ENCODE results near the gene UBQLN4.

UBQLN4 gene

DNA sequence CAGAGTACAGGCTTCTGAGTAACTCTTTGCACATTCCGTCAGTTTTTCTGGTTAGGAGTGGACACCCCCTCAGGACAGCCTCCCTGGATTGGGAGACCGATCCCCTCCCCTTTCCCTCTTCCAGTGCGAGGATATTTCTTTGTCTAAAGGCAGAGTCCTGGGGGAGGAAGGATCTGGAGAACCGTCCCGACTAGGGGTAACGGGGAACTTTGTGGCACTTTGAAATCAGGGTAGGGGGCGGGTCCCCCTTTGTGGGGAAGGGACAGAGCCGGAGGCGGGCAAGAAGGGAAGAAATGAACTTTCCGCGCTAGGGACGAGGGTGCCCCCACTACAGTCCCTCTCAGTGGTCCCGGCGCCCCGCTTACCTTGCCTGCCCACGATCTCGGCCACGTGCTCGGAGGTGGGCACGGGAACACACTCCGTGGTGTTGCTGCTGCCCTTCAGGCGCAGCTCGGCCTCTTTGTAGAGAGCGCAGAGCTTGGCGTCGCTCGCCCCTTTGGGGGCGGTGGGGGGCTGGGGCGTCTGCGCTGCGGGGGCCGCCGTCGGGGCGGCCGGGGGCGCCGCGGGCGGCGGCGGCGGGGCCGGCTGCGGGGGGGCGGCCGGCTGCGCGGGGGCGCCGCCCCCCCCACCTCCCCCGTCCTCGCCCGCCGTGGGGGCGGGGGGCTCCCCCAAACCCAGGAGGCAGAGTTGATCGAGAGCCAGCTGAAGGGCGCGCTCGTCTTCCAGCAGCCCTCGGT, 27.8 kb upstream of the UBQLN4 start:
- H3K4me3 ChIP-seq (ENCODE audit: low read length), result peak overlapping the region; percentile 88

DNA sequence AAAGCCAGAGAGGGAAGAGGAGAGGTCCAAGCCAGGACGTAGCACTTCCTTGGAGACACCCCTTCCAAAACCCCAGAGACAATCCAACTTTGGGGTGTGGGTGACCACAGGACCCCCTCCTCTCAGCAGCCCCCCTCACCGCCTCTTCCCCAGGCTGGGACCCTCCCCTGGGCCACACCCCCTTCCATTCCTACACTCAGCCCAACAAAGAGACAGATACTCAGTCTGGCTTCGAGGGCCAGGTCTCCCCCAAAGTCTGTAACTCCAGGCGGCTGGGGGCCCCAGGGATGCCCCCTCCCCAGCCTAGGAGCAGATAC, 27.2 kb upstream of the UBQLN4 start:
- TF ChIP-seq, protein P1, sequence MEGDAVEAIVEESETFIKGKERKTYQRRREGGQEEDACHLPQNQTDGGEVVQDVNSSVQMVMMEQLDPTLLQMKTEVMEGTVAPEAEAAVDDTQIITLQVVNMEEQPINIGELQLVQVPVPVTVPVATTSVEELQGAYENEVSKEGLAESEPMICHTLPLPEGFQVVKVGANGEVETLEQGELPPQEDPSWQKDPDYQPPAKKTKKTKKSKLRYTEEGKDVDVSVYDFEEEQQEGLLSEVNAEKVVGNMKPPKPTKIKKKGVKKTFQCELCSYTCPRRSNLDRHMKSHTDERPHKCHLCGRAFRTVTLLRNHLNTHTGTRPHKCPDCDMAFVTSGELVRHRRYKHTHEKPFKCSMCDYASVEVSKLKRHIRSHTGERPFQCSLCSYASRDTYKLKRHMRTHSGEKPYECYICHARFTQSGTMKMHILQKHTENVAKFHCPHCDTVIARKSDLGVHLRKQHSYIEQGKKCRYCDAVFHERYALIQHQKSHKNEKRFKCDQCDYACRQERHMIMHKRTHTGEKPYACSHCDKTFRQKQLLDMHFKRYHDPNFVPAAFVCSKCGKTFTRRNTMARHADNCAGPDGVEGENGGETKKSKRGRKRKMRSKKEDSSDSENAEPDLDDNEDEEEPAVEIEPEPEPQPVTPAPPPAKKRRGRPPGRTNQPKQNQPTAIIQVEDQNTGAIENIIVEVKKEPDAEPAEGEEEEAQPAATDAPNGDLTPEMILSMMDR (conservative IDR thresholded peaks at IDR 0.05; ENCODE audit: low read depth, low read length), result no peak
- peak overlapping the region; percentile 88 for H3K4me3 ChIP-seq (ENCODE audit: low read length)
- DNase-seq (ENCODE audit: low read depth), result no peak

More for the DNA sequence above, 27.8 kb upstream of the UBQLN4 start:
- TF ChIP-seq, protein P1 (conservative IDR thresholded peaks at IDR 0.05; ENCODE audit: low read depth, low read length), result no peak
- DNase-seq (ENCODE audit: low read depth), result no peak

DNA sequence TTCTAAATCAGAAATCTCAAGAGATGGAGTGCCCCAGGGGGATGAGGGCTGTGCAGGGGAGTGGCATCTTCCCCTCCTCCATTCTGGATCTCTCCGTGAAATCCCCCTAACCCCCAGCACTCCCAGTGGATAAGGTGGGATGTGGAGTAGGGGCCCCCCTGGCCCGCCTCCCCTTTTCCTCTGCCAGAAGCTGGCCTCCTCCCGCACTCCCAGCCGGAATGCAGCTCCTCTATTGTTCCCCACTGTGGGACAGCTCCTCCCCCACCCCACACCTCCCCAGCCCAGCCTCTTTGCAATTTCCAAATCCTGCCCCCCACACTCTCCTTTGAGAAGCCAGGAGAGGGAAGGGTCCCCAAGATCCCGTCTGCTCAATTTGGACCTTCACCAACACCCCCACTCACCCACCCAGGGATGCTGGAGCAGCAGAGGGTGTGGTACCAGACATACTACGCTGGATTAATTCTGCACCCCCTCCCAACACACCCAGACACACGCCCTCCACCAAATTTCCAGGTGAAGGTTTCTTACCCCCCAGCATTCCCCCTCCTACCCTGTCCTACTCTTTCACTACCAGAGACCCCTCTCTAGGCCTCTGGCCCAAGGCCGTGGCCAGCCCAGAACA, 26.8 kb upstream of the UBQLN4 start:
- H3K4me3 ChIP-seq (ENCODE audit: low read length), result peak overlapping the region; percentile 88
- TF ChIP-seq, protein P1 (conservative IDR thresholded peaks at IDR 0.05; ENCODE audit: low read depth, low read length), result no peak
- DNase-seq (ENCODE audit: low read depth), result no peak

DNA sequence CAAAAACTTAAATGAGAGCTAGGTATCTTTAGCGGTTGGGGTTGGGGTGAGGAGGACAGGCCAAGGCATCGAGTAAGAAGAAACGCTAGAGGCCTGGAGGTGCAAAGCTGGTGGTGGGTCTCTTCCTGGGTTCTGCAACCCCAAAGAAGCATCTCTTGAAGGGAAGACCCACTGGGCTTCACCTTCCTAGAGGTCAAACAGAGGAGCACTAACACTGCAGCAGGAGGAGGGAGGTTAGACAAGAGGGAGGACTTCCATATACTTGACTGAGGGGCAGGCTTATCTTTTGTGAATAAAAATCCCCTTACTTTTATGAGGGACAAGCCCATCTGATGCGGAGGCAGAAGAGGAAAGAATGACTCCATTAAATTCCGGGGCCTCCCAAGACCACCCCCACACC, 26.2 kb upstream of the UBQLN4 start:
- TF ChIP-seq, protein P1 (conservative IDR thresholded peaks at IDR 0.05; ENCODE audit: low read depth, low read length), result no peak
- H3K4me3 ChIP-seq (ENCODE audit: low read length), result peak overlapping the region; percentile 88
- no peak for DNase-seq (ENCODE audit: low read depth)

DNA sequence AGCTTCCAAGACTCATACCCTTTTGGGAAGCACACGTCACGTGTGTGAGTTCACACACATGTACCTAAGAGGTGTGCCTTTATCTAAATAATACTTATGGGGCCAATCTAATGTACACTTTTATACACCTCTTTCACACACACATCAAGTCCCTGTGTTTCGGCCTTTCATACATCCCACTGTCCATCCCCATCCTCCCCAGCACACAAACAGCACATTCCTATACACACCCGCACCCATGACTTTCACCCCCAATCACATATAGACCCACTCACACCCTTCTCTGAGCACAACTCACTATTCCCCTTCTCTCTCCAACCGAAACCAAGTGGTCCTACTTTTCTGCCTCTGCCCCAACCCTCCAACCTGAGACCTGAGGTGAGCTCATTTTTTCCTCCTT, 25.1 kb upstream of the UBQLN4 start:
- TF ChIP-seq, protein P1 (conservative IDR thresholded peaks at IDR 0.05; ENCODE audit: low read depth, low read length), result no peak
- DNase-seq (ENCODE audit: low read depth), result no peak
- peak overlapping the region; percentile 11 for H3K4me3 ChIP-seq (ENCODE audit: low read length)

DNA sequence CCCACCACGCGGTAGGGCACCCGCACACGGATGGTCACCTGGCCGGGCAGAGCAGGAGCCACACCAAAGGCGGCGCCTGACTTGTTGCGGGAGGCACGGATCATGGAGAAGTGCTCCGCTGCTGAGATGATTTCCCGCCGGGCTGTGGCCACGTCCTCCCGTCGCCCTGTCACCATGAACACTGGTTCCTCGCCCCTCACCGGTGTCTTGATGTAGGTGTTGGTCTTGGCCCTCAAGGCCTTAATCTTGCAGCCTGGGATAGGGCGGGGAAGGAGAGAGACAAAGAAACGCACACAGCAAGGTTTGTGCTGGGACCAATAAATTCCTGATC, 23.8 kb upstream of the UBQLN4 start:
- H3K4me3 ChIP-seq (ENCODE audit: low read length), result no peak overlapping the region
- TF ChIP-seq, protein P1 (conservative IDR thresholded peaks at IDR 0.05; ENCODE audit: low read depth, low read length), result no peak
- DNase-seq (ENCODE audit: low read depth), result no peak
